GM19099 (cell line): Measurements from ENCODE around the gene GNGT2.

ENCODE experiments used
- POLR2A ChIP-seq: IDR thresholded peaks from 3 replicates; pipeline ENCODE4 v1.6.1; 2011; ENCODE audit warnings: low read depth; ENCODE audit not compliant: insufficient read length; ENCODE audit errors: extremely low read depth

The GNGT2 gene

DNA sequence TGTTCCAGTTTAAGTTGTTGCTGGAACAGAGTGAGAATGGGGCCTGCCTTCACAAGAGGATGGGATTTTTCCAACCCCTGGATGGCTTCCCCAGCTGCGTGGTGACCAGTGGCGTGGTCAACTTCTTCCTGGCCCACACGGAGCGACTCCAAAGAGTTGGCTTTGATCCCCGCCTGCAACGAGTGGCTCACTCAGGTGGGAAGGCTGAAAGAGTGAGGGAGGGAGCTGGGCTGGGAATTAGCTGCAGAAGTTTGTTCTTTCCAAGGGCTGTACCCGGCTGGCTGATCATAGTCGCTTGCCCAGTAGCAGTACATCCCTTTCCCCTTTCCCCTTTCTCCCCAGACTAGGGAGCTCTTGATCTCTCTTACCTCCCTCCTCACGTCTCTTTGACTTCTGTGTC lies 41.7 kb downstream of the GNGT2 start:
- no peak for TF ChIP-seq POLR2A

- no peak for TF ChIP-seq POLR2A
These were observed 45.2 kb downstream of the GNGT2 start for GRCh38 chr17:49165143-49165542.

DNA sequence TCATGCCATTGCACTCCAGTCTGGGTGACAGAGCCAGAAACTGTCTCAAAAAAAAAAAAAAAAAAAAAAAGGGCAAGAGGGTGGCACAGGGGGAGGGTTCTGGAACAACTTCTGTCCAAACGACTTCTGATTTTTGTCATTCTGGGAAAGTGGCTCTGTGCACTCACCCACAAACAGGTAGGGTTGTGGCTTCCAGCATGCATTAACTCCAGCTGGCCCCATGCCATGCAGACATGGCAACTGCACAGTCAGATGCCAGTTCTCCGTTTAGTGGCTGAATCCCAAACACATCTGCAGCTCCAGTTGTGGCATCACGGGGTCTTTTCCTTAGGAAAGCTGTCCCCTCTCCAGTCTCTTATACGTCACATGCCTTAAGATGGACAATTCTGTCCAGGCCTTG lies 47.5 kb downstream of the GNGT2 start:
- no peak for TF ChIP-seq POLR2A

GRCh38 chr17:49157784-49158183 lies 52.6 kb downstream of the GNGT2 start:
- no peak for TF ChIP-seq POLR2A

- TF ChIP-seq POLR2A: no peak
These were observed 54.1 kb downstream of the GNGT2 start for GRCh38 chr17:49156256-49156655.
